GM19328 (cell line): ENCODE results near the gene HAGH.

Experiments used
- ATAC-seq: cut with Tn5 transposase; IDR thresholded peaks from one replicate; pipeline ENCODE4 v1.9.1; 2021; ENCODE audit warnings: mild to moderate bottlenecking, moderate library complexity; ENCODE audit not compliant: unreplicated experiment

Gene HAGH

DNA sequence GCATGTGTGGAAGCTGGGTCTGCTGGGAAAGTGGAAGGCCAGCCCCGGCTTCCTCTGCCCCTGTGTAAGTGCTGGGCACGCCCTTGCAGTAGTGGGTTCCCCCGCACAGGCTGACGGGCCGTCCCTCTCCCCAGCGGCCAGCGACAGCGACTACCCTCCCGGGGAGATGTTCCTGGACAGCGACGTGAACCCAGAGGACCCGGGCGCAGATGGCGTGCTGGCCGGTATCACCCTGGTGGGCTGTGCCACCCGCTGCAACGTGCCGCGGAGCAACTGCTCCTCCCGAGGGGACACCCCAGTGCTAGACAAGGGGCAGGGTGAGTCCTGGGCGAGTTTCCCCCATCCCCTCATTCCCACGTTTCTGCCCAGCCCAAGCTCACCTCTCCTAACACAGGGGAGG lies 60.8 kb downstream of the HAGH start:
- ATAC-seq: no peak

DNA sequence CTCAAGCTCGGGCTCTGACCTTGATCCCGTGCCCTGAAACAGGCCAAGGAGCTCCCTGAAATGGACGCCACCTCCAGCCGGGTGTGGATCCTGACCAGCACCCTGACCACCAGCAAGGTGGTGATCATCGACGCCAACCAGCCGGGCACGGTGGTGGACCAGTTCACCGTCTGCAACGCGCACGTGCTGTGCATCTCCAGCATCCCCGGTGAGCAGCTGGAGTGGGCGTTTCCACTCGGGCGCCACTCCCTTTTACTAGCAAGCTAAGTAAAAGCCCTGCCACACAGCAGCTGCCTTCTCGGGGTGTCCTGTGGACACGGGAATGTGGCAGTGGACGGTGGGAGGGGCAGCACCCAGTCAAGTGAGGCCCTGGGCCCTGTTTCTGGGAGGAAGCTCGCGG lies 61.7 kb downstream of the HAGH start:
- no peak for ATAC-seq

DNA sequence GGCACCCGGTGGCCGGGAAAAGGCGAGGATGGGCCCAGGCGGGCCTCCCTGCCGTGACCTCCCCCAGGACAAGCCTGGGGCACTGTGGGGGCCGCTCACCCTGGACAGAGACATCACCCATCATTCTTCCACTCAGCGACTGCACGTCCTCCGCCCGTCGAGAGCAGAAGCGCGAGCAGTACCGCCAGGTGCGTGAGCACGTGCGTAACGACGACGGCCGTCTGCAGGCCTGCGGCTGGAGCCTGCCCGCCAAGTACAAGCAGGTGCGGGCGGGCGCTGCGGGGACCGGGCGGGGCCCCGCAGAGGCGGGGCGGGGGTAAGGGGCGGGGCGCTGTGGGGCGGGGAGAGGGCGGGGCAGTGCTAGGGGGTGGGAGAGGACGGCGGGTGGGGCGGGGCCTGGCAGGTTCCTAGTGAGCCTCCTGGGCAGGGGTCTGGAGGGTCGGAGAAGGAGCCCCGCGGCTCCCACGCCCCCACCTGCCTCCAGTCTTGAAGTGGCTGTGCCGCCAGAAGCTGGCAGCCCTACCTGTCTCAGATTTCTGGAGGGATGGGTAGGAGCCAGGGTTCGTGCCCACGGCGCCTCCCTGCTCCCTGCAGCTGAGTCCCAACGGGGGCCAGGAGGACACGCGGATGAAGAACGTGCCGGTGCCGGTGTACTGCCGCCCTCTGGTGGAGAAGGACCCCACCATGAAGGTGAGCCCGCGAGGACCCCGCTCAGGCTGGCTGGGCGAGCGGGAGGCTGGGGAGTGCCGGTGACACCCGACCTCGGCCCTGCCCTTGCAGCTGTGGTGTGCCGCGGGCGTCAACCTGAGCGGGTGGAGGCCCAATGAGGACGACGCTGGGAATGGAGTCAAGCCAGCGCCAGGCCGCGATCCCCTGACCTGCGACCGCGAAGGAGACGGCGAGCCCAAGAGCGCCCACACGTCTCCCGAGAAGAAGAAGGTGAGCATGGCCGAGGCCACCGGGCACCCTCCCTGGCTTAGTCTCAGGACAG lies 62.8 kb downstream of the HAGH start:
- no peak for ATAC-seq

GRCh38 chr16:1762879-1763520 lies 63.6 kb downstream of the HAGH start:
- ATAC-seq: no peak

DNA sequence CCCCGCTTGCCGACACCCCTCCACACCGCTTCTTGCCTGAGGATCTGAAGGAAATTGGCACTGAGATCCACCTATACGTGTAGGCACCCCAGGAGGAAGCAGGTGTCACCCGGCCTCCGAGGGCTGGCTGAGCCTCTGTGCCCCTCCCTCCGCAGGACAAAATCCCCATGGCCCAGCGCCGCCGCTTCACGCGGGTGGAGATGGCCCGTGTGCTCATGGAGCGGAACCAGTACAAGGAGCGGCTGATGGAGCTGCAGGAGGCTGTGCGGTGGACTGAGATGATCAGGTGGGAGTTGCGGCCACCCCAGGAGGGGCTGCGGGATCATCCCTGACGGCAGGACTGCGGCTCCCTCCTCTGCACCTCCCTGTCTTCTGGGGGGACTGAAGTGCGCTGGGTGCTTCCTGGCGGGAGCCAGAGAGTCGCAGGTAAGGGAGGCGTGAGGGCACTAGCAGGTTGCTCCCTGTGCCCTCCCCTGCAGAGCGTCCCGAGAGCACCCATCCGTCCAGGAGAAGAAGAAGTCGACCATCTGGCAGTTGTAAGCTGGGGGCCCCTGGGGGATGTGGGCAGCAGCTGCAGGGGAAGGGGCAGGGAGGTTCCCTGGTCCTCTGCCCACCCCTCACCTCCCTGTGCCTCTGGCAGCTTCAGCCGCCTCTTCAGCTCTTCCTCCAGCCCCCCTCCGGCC lies 64.3 kb downstream of the HAGH start:
- ATAC-seq: no peak

DNA sequence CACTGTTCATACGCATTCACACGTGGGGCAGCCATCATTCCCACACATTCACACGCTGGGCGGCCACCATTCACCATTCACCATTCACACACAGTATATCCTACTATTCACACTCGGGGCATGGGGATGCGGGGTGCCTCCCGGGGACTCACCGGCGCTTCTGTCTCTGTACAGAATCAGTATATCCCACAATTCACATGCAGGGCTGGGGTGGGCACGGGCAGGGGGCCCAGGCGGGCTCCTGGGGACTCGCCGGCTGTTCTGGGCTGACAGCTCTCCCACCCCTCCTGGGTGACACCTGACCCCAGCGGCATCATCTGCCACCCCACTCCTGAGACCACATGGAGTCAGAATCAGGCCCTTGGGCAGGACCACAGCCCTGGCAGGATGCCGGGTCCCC lies 64.9 kb downstream of the HAGH start:
- ATAC-seq: no peak

DNA sequence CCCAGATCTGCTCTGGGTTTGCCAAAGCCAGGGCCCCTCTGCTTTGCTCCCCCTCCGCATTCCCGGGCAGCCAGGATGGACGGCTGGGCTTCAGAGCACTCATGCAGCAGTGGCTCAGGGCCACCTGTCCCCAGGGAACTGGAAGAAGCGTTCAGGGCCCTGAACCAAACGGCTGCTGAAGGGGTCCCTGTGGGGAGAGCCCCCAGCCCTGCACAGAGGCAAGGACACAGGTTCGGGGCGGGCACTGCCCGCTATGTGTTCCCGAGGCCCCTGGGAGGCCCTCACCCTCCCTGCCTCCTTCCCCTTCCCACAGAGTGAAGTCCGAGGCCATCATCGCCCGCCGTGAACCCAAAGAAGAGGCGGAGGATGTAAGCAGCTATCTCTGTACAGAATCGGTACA lies 65.7 kb downstream of the HAGH start:
- ATAC-seq: no peak

GRCh38 chr16:1759511-1759910 lies 67.1 kb downstream of the HAGH start:
- ATAC-seq: no peak

- no peak for ATAC-seq
Observed at GRCh38 chr16:1758923-1759322, 67.7 kb downstream of the HAGH start.

GRCh38 chr16:1757714-1758461 lies 68.7 kb downstream of the HAGH start:
- no peak for ATAC-seq
